SU-DHL-6 (cell line): ENCODE data around the gene UPB1.

Source experiments
- H2AFZ ChIP-seq: fragments of 200-600 bp; sonication (generic); 2 replicates; pipeline ENCODE4 v1.6.1; 2014; ENCODE audit warnings: low read depth, mild to moderate bottlenecking, moderate library complexity, mixed read lengths, antibody characterized with exemption, low read length; ENCODE audit not compliant: severe bottlenecking
- H3F3A ChIP-seq: fragments of 200-600 bp; shearing (Covaris generic); 2 replicates; pipeline ENCODE4 v1.6.0; 2016; ENCODE audit warnings: antibody characterized with exemption, mild to moderate bottlenecking; ENCODE audit not compliant: insufficient read depth
- H3K27ac ChIP-seq: fragments of 200-600 bp; sonication (generic); 2 replicates; pipeline ENCODE4 v1.5.1; 2016; ENCODE audit warnings: low read depth, mild to moderate bottlenecking, low read length, moderate library complexity, mixed read lengths
- H3K27me3 ChIP-seq: fragments of 200-600 bp; sonication (generic), shearing (Covaris generic); 2 replicates; pipeline ENCODE4 v1.6.0; 2014; ENCODE audit warnings: mild to moderate bottlenecking, low read length
- H3K36me3 ChIP-seq: fragments of 200-600 bp; sonication (generic); 2 replicates; pipeline ENCODE4 v1.6.1; 2014; ENCODE audit warnings: mild to moderate bottlenecking, low read length, mixed read lengths
- H3K4me2 ChIP-seq: fragments of 300-600, 200-600 bp; shearing (Covaris generic), sonication (generic); 2 replicates; pipeline ENCODE4 v1.6.0; 2014; ENCODE audit warnings: low read length, low read depth, mild to moderate bottlenecking; ENCODE audit not compliant: poor library complexity, severe bottlenecking
- H3K4me3 ChIP-seq: fragments of 200-600 bp; sonication (generic); 2 replicates; pipeline ENCODE4 v1.5.1; 2014; ENCODE audit warnings: antibody characterized with exemption, low read length, mild to moderate bottlenecking, mixed read lengths; ENCODE audit not compliant: insufficient read depth, poor library complexity, severe bottlenecking
- H3K79me2 ChIP-seq: fragments of 200-600 bp; sonication (generic); 2 replicates; pipeline ENCODE4 v1.6.1; 2014; ENCODE audit warnings: mild to moderate bottlenecking, low read length, moderate library complexity; ENCODE audit not compliant: insufficient read depth
- H3K9ac ChIP-seq: fragments of 200-600 bp; sonication (generic); 2 replicates; pipeline ENCODE4 v1.7.0; 2014; ENCODE audit warnings: mild to moderate bottlenecking, low read length
- H3K9me2 ChIP-seq: fragments of 200-600 bp; sonication (generic); replicated peaks from 2 replicates; pipeline ENCODE4 v1.6.1; 2014; ENCODE audit warnings: low read length; ENCODE audit not compliant: insufficient read depth
- H3K9me3 ChIP-seq: fragments of 200-600 bp; sonication (generic); 2 replicates; pipeline ENCODE4 v1.6.1; 2014; ENCODE audit warnings: low read length, mixed read lengths; ENCODE audit not compliant: insufficient read depth
- H4K20me1 ChIP-seq: fragments of 200-600 bp; sonication (generic); 2 replicates; pipeline ENCODE4 v1.6.1; 2014; ENCODE audit warnings: low read depth, mild to moderate bottlenecking, antibody characterized with exemption, low read length, moderate library complexity, mixed read lengths
- EZH2phosphoT487 ChIP-seq: fragments of 200-600 bp; sonication (generic), shearing (Covaris generic); conservative IDR thresholded peaks from 2 replicates; pipeline ENCODE4 v1.6.1; 2018; ENCODE audit warnings: mild to moderate bottlenecking, antibody characterized with exemption, low read length, moderate library complexity, mixed read lengths
- TF ChIP-seq, protein P1 (sequence below): fragments of 200-600 bp; sonication (generic); IDR thresholded peaks from one replicate; pipeline ENCODE4 v1.5.1; 2017; ENCODE audit warnings: antibody characterized with exemption, mild to moderate bottlenecking, low read length, moderate library complexity; ENCODE audit not compliant: insufficient read depth, poor library complexity, severe bottlenecking

Gene UPB1

DNA sequence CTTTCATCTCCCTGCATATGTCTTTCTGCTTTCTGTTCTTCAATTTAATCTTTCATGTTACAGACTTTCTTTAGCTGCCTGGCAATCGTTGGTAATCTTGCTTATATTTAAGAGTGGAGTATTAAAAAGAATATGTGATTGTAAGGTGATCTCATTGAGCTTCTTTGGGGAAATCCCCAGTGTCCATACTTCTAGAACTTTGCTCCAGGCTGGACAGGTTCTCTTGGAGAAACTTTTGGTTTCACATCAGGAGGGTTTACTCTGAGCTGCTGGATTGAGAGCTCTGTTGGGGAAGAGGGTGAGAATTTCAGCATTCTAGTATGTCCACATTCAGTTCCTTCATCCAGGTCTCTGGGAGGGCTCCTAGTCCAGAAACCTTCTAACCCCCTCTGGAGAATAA is 81.6 kb downstream of the UPB1 start:
- H3K9me3 ChIP-seq = no peaks in the 10 kb centered on the region
- H3K79me2 ChIP-seq = no peaks in the 10 kb centered on the region
- H3K36me3 ChIP-seq = peaks cover 7% of the 10 kb centered on the region
- no peaks in the 10 kb centered on the region for H3K9me2 ChIP-seq
- no peak overlapping the region for H3K4me3 ChIP-seq
- H3K27me3 ChIP-seq = no peaks in the 10 kb centered on the region
- no peak for TF ChIP-seq EZH2phosphoT487
- TF ChIP-seq, protein P1, sequence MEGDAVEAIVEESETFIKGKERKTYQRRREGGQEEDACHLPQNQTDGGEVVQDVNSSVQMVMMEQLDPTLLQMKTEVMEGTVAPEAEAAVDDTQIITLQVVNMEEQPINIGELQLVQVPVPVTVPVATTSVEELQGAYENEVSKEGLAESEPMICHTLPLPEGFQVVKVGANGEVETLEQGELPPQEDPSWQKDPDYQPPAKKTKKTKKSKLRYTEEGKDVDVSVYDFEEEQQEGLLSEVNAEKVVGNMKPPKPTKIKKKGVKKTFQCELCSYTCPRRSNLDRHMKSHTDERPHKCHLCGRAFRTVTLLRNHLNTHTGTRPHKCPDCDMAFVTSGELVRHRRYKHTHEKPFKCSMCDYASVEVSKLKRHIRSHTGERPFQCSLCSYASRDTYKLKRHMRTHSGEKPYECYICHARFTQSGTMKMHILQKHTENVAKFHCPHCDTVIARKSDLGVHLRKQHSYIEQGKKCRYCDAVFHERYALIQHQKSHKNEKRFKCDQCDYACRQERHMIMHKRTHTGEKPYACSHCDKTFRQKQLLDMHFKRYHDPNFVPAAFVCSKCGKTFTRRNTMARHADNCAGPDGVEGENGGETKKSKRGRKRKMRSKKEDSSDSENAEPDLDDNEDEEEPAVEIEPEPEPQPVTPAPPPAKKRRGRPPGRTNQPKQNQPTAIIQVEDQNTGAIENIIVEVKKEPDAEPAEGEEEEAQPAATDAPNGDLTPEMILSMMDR = no peak
- H2AFZ ChIP-seq = no peak overlapping the region
- H3K9ac ChIP-seq = no peak overlapping the region
- H4K20me1 ChIP-seq = no peaks in the 10 kb centered on the region; the same call in 1 of the 2 replicates
- H3K4me2 ChIP-seq = no peak overlapping the region
- 0 out of 2 replicates have a peak, but pooled peaks cover 4% of the 10 kb centered on the region for H3F3A ChIP-seq
- H3K27ac ChIP-seq = no peak overlapping the region
